ENCODE data around the gene CEP128.

DNA sequence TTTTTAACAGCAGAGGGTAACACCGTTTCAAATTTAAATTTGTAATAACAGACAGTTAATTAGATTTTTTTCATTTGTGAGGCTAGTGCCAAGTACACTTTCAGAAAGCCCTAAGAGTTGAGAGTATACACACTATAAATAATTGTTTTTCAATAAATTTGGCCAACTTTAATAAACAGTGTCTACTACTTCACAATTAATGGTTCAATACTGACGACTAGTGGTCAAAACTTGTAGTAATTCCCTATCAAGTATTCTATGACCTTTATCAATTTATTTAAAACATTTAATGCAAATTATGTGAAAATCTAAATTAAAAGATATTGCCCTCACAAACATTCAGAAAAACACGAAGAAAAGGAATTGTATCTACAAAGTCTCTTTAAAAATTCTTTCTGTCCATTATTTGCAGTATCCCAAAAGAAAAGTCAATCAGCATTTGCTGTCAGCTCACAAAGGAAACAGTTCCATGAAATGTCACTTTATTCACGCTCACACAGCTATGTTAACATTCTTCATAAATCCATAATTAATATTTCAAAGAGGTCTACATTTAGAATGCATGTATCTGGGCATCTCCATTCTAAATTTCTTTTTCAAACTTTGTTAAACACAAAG, 91.2 kb downstream of the CEP128 start:
- TF ChIP-seq POLR2A (IDR thresholded peaks at IDR 0.05), result no peak
- no peak for TF ChIP-seq EP300 (IDR thresholded peaks at IDR 0.05)

Measured in stomach (tissue), 4 donors.